ENCODE measurements around the gene HSD17B12. TPM values are rescaled to one million over a fixed set of nuclear protein-coding genes. Genes with fewer than 3 reads are reported as not detected.

The HSD17B12 gene
- total and polyA plus RNA-seq, 2 of the 8 experiments (the other 6 are each of a cell fraction or from before 2014, with no cell fraction given): 46.0 to 121 TPM

GRCh38 chr11:43751726-43752125 is 71.2 kb downstream of the HSD17B12 start:
- no peak overlapping the region for H2AK5ac ChIP-seq (ENCODE audit: low read depth, low read length)
- TF ChIP-seq PHF8 (conservative IDR thresholded peaks at IDR 0.05; ENCODE audit: low read depth, low read length) (no peak), JUN (IDR thresholded peaks at IDR 0.05; ENCODE audit: low read depth, low read length) (no peak), ATF3 (IDR thresholded peaks at IDR 0.05; ENCODE audit: insufficient read depth, low read depth, low read length) (no peak), CHD1 (IDR thresholded peaks at IDR 0.05; ENCODE audit: low read depth, low read length) (no peak), SIRT6 (IDR thresholded peaks at IDR 0.05; ENCODE audit: low read length) (no peak), RNF2 (IDR thresholded peaks at IDR 0.05; ENCODE audit: borderline replicate concordance, low read depth, low read length, missing control alignments, poor library complexity, severe bottlenecking) (no peak), RAD21 (IDR thresholded peaks at IDR 0.05 in 1 of 2, conservative IDR thresholded peaks at IDR 0.05 in 1 of 2; ENCODE audit: low read depth in 2 of 2, low read length in 2 of 2) (no peak)
- no peak overlapping the region for H2BK120ac ChIP-seq (replicated peaks; ENCODE audit: low read depth, low read length)
- H2BK20ac ChIP-seq (ENCODE audit: low read length): no peak overlapping the region
- H2BK12ac ChIP-seq (ENCODE audit: low read depth, low read length): no peak overlapping the region
- no peak overlapping the region for H4K91ac ChIP-seq (replicated peaks; ENCODE audit: insufficient read length, low read length)
- H3K56ac ChIP-seq (replicated peaks; ENCODE audit: insufficient read length, low read depth, low read length): no peak overlapping the region
- H3K27me3 ChIP-seq (replicated peaks in 1 of 4; ENCODE audit: control insufficient read depth in 3 of 4, extremely low read depth in 1 of 4, insufficient read depth in 3 of 4, low read length in 3 of 4): no peaks in the 10 kb centered on the region
- H3K4me1 ChIP-seq (replicated peaks in 1 of 4; ENCODE audit: control insufficient read depth in 3 of 4, insufficient read depth in 4 of 4, low read length in 3 of 4): no peaks in the 10 kb centered on the region; a peak in 1 of 7 replicates
- ChIA-PET CTCF (ENCODE audit: partially characterized antibody) (interaction anchor here (1.0 kb wide), 1 partner anchor 116 kb away, joined by 3 read pairs; no protein-coding TSS in a partner anchor), POLR2A (ENCODE audit: partially characterized antibody) (no interaction called here)
- no peak overlapping the region for H3K4me3 ChIP-seq (ENCODE audit: extremely low read depth in 1 of 4, insufficient read depth in 2 of 4, low read depth in 3 of 4, low read length in 4 of 4)
- no peak overlapping the region for H3K4ac ChIP-seq (replicated peaks; ENCODE audit: insufficient read length, low read depth, low read length)
- no peaks in the 10 kb centered on the region for H3K9me3 ChIP-seq (ENCODE audit: insufficient read depth in 2 of 2, low read depth in 1 of 2, low read length in 1 of 2)
- H2BK15ac ChIP-seq (ENCODE audit: low read length): no peak overlapping the region
- H3K36me3 ChIP-seq (ENCODE audit: control insufficient read depth in 2 of 4, insufficient read depth in 4 of 4, low read length in 3 of 4): peaks cover 0 to 14% (median 7%) of the 10 kb centered on the region in 4 experiments; a peak in 4 of 8 replicates
- no peak overlapping the region for H2AFZ ChIP-seq (ENCODE audit: low read length)
- H4K20me1 ChIP-seq (replicated peaks in 1 of 2; ENCODE audit: control insufficient read depth in 1 of 2, insufficient read depth in 2 of 2, low read length in 2 of 2): peaks cover 0 to 5% of the 10 kb centered on the region in 2 experiments
- FAIRE-seq (no peak), DNase-seq (ENCODE audit: low read depth in 1 of 2, low spot score in 2 of 2) (no peak)
- H3K79me1 ChIP-seq (ENCODE audit: low read depth, low read length): no peaks in the 10 kb centered on the region
- no peaks in the 10 kb centered on the region for H3K23me2 ChIP-seq (ENCODE audit: low read depth, low read length)
- no peak overlapping the region for H3K23ac ChIP-seq (ENCODE audit: insufficient read length)
- H3K18ac ChIP-seq (ENCODE audit: extremely low read depth, low read length): no peak overlapping the region
- 97% methylated on average over 4 of the region's 4 CpGs; no CpG with 5 or more reads in 1 of the 2 experiments for WGBS, 2 experiments (ENCODE audit: extremely low coverage in 1 of 2, insufficient coverage in 1 of 2, insufficient read length in 1 of 2, insufficient replicate concordance in 2 of 2, low coverage in 1 of 2, low lambda C conversion rate in 2 of 2, missing lambda C conversion rate in 1 of 2)
- H3K14ac ChIP-seq (ENCODE audit: insufficient read length): no peak overlapping the region
- no peak overlapping the region for H3K4me2 ChIP-seq (ENCODE audit: insufficient read depth in 1 of 2, low read depth in 2 of 2, low read length in 2 of 2)
- H4K8ac ChIP-seq (ENCODE audit: extremely low read depth, insufficient read depth, low read length): no peak overlapping the region
- H3K27ac ChIP-seq (ENCODE audit: low read depth, low read length): no peak overlapping the region
- H3K79me2 ChIP-seq (ENCODE audit: control insufficient read depth in 1 of 2, insufficient read depth in 2 of 2, low read length in 2 of 2): peaks cover 0 to 14% of the 10 kb centered on the region in 2 experiments; a peak in 2 of 4 replicates
- H2BK5ac ChIP-seq (ENCODE audit: low read depth, low read length): no peak overlapping the region
- no peak overlapping the region for H4K5ac ChIP-seq (ENCODE audit: insufficient read length, low read depth, low read length)
- H3K9ac ChIP-seq (replicated peaks in 1 of 4; ENCODE audit: extremely low read depth in 1 of 4, low read depth in 3 of 4, low read length in 3 of 4): no peak overlapping the region

Data from H1 (cell line).